OCI-LY1 (cell line): ENCODE data around the gene CBL.

Source experiments
- H2AFZ ChIP-seq: fragments of 200-600 bp; sonication (generic), shearing (Covaris generic); 2 replicates; pipeline ENCODE4 v1.6.0; 2014; ENCODE audit warnings: antibody characterized with exemption, mild to moderate bottlenecking, low read length
- H3F3A ChIP-seq: fragments of 200-600 bp; sonication (generic), shearing (Covaris generic); 2 replicates; pipeline ENCODE4 v1.6.0; 2014; ENCODE audit warnings: mild to moderate bottlenecking, antibody characterized with exemption, low read length, moderate library complexity; ENCODE audit not compliant: insufficient read depth
- H3K27ac ChIP-seq: fragments of 200-600 bp; sonication (generic); 2 replicates; pipeline ENCODE4 v1.5.1; 2014; ENCODE audit warnings: low read length, mixed run types, mild to moderate bottlenecking, low read depth; ENCODE audit not compliant: poor library complexity, severe bottlenecking
- H3K27me3 ChIP-seq: fragments of 200-600 bp; sonication (generic); 2 replicates; pipeline ENCODE4 v1.6.0; 2014; ENCODE audit warnings: antibody characterized with exemption, mild to moderate bottlenecking, low read length, moderate library complexity; ENCODE audit not compliant: insufficient read depth
- H3K36me3 ChIP-seq: fragments of 200-600 bp; sonication (generic); 2 replicates; pipeline ENCODE4 v1.6.1; 2014; ENCODE audit warnings: mild to moderate bottlenecking, antibody characterized with exemption, low read length, moderate library complexity, mixed read lengths; ENCODE audit not compliant: insufficient read depth
- H3K4me1 ChIP-seq: fragments of 200-600 bp; sonication (generic); 2 replicates; pipeline ENCODE4 v1.5.1; 2014; ENCODE audit warnings: mild to moderate bottlenecking, low read length, moderate library complexity; ENCODE audit not compliant: insufficient read depth, severe bottlenecking
- H3K4me2 ChIP-seq: fragments of 200-600 bp; sonication (generic), shearing (Covaris generic); 2 replicates; pipeline ENCODE4 v1.6.1; 2014; ENCODE audit warnings: low read length
- H3K4me3 ChIP-seq: fragments of 200-600 bp; sonication (generic); 2 replicates; pipeline ENCODE4 v1.5.1; 2014; ENCODE audit warnings: low read length, low read depth, mild to moderate bottlenecking, mixed read lengths; ENCODE audit not compliant: poor library complexity, severe bottlenecking
- H3K79me2 ChIP-seq: fragments of 200-600 bp; shearing (Covaris generic); 2 replicates; pipeline ENCODE4 v1.6.1; 2016; ENCODE audit warnings: mixed run types, low read length, mixed read lengths; ENCODE audit not compliant: insufficient read depth
- H3K9ac ChIP-seq: fragments of 200-600 bp; sonication (generic), shearing (Covaris generic); 2 replicates; pipeline ENCODE4 v1.6.1; 2014; ENCODE audit warnings: mild to moderate bottlenecking, low read length, mixed read lengths
- H3K9me2 ChIP-seq: fragments of 200-600 bp; sonication (generic), shearing (Covaris generic); 2 replicates; pipeline ENCODE4 v1.6.1; 2014; ENCODE audit warnings: low read depth, mild to moderate bottlenecking, low read length, mixed read lengths
- H3K9me3 ChIP-seq: fragments of 200-600 bp; shearing (Covaris generic); 2 replicates; pipeline ENCODE4 v1.6.1; 2014; ENCODE audit warnings: low read length, mixed read lengths
- H4K20me1 ChIP-seq: fragments of 200-600 bp; sonication (generic), shearing (Covaris generic); 2 replicates; pipeline ENCODE4 v1.6.0; 2016; ENCODE audit warnings: mild to moderate bottlenecking, low read length; ENCODE audit not compliant: insufficient read depth
- EZH2 ChIP-seq: fragments of 200-600 bp; sonication (generic), shearing (Covaris generic); IDR thresholded peaks from 2 replicates; pipeline ENCODE4 v1.8.0; 2017; ENCODE audit warnings: borderline replicate concordance, mixed run types, mild to moderate bottlenecking, antibody characterized with exemption, low read length, moderate library complexity, mixed read lengths
- TF ChIP-seq, protein P1 (sequence below): fragments of 200-600 bp; sonication (generic), shearing (Covaris generic); IDR thresholded peaks from 2 replicates; pipeline ENCODE4 v1.5.1; 2017; ENCODE audit warnings: mild to moderate bottlenecking, antibody characterized with exemption, low read length, moderate library complexity, mixed read lengths

The CBL gene

DNA sequence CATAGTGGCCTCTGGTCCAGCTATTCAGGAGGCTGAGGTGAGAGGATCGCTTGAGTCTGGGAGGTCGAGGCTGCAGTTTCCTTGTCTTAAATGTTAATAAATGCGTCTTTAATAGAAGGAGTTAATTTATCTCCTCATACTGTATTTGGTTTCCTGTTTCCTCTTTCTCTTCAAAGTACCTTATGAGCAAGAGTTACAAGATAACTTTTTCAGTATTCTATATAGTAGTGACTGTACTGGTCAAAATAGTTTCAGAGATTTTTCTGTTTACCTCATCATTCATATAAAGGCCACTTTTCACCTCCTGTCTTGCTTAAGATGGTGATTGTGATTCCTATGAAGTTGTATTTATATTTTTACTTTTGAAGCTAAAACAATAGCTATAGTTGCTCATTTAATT, 59.9 kb downstream of the CBL start:
- Histone ChIP-seq H3K9me2 (no peaks in the 10 kb centered on the region), H3K27me3 (no peaks in the 10 kb centered on the region), H3K9me3 (no peaks in the 10 kb centered on the region), H3K79me2 (peaks cover 22% of the 10 kb centered on the region), H2AFZ (no peak overlapping the region), H3K36me3 (no peaks in the 10 kb centered on the region), H3K4me3 (no peak overlapping the region), H4K20me1 (no peaks in the 10 kb centered on the region), H3K4me2 (no peak overlapping the region), H3K27ac (no peak overlapping the region), H3K9ac (no peak overlapping the region), H3F3A (no peaks in the 10 kb centered on the region), H3K4me1 (peaks cover 32% of the 10 kb centered on the region)
- TF ChIP-seq, protein P1, sequence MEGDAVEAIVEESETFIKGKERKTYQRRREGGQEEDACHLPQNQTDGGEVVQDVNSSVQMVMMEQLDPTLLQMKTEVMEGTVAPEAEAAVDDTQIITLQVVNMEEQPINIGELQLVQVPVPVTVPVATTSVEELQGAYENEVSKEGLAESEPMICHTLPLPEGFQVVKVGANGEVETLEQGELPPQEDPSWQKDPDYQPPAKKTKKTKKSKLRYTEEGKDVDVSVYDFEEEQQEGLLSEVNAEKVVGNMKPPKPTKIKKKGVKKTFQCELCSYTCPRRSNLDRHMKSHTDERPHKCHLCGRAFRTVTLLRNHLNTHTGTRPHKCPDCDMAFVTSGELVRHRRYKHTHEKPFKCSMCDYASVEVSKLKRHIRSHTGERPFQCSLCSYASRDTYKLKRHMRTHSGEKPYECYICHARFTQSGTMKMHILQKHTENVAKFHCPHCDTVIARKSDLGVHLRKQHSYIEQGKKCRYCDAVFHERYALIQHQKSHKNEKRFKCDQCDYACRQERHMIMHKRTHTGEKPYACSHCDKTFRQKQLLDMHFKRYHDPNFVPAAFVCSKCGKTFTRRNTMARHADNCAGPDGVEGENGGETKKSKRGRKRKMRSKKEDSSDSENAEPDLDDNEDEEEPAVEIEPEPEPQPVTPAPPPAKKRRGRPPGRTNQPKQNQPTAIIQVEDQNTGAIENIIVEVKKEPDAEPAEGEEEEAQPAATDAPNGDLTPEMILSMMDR, result no peak
- TF ChIP-seq EZH2, result no peak

DNA sequence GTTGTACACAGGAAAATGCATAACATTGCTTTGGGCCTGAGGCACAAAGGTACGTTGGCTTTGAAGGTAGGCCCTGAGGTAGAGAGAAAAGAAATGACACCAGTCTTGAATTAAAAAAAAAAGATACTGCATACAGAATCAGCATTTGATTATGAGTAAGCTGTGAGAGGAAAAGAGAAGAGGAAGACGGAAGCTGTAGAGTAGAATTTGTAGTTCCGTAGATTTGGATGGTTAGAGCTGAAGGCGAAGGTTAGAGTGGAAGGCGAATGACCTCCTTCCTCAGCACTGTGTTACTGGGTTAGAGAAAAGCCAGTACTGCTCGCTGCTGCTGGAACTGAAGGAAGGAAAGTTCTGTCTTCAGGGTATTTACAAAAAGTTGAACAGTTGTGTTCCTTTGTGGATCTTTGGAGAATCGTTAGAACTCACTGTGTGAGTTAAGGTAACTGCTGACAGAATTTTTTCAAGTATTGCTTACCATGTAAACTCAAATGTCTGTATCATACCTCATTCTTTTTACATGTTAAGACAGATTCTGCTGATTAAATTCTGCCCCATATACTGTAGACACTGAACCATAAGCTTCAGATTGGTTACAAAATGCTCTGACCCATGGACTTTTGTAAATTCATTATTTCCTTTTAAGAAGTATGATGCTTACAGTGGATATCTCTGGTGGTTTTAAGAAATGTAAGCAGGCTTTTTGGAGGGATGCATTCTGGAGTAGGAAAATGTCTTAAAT, 60.5 kb downstream of the CBL start:
- Histone ChIP-seq H3F3A (no peaks in the 10 kb centered on the region), H3K9me3 (no peaks in the 10 kb centered on the region), H2AFZ (no peak overlapping the region), H3K79me2 (peaks cover 22% of the 10 kb centered on the region), H3K27me3 (no peaks in the 10 kb centered on the region), H4K20me1 (no peaks in the 10 kb centered on the region), H3K27ac (peak overlapping the region; percentile 23), H3K4me2 (no peak overlapping the region), H3K36me3 (no peaks in the 10 kb centered on the region), H3K4me1 (peaks cover 25% of the 10 kb centered on the region), H3K9ac (no peak overlapping the region), H3K4me3 (no peak overlapping the region), H3K9me2 (no peaks in the 10 kb centered on the region)
- no peak for TF ChIP-seq EZH2
- TF ChIP-seq, protein P1, result no peak

DNA sequence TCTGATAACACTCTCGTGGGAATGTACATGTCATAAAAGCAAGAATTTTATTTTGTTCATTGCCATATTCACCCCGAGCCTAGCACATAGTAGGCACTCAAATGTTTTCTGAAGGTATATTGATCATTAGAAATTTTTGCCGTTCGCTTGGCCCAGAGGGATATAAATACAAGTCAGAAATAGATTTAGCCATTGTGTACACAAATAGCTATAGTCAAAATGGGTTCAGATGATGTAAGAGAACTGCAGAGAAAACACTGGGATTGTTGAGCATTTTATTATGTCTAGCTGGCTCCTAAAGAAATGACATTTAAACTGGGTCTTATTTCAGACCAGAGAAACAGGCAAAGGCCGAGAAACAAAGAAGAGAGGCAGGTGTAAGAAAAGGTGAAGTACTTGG, 61.5 kb downstream of the CBL start:
- Histone ChIP-seq H3K9me2 (no peaks in the 10 kb centered on the region), H3K4me2 (no peak overlapping the region), H4K20me1 (no peaks in the 10 kb centered on the region), H3K9me3 (no peaks in the 10 kb centered on the region), H3K36me3 (no peaks in the 10 kb centered on the region), H3K4me3 (no peak overlapping the region), H3K79me2 (peaks cover 22% of the 10 kb centered on the region), H3F3A (no peaks in the 10 kb centered on the region), H3K9ac (no peak overlapping the region), H2AFZ (no peak overlapping the region), H3K27ac (no peak overlapping the region), H3K4me1 (peaks cover 16% of the 10 kb centered on the region), H3K27me3 (no peaks in the 10 kb centered on the region)
- TF ChIP-seq, protein P1, result no peak
- TF ChIP-seq EZH2, result no peak
